GM21423 (cell line): Measurements from ENCODE around the gene IFNG.
"Not testable (repeated sequence)": the region's sequence is repeated elsewhere in the genome, so short reads cannot be mapped to it uniquely, and the experiment has no call there.

Experiments used
- ATAC-seq: cut with Tn5 transposase; IDR thresholded peaks from one replicate; pipeline ENCODE4 v1.9.1; 2021; ENCODE audit warnings: mild to moderate bottlenecking, moderate library complexity; ENCODE audit not compliant: unreplicated experiment

Gene IFNG

DNA sequence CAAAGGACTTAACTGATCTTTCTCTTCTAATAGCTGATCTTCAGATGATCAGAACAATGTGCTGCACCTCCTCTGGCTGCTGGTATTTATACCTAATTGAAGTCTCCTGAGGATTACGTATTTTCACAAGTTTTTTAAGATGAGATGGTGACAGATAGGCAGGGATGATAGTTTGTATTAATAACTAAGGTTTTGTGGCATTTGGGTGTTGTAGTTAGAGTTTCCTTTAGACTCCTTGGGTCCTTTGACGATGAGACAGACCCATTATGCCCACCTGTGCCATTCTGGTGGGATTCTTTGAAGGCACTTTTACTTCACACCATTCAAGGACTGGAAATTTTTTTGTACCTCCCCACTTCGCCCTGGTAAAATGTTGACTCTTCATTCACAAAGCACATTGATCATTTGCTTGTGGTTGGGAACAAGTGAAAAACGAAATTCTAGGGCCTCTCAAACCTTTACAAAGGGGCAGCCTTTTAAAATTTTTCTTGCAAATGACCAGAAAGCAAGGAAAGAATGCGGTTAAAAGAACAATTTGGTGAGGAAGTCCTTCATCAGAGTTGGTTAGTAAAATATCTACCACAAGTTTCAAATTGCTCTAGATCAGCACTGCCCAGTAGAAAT, at the start of gene IFNG:
Gene IFNG (minus strand): TSS at position 60 of the 624 bp plus-strand sequence. CDS start 125 bp downstream, outside the sequence.
- ATAC-seq: peak; percentile 47

DNA sequence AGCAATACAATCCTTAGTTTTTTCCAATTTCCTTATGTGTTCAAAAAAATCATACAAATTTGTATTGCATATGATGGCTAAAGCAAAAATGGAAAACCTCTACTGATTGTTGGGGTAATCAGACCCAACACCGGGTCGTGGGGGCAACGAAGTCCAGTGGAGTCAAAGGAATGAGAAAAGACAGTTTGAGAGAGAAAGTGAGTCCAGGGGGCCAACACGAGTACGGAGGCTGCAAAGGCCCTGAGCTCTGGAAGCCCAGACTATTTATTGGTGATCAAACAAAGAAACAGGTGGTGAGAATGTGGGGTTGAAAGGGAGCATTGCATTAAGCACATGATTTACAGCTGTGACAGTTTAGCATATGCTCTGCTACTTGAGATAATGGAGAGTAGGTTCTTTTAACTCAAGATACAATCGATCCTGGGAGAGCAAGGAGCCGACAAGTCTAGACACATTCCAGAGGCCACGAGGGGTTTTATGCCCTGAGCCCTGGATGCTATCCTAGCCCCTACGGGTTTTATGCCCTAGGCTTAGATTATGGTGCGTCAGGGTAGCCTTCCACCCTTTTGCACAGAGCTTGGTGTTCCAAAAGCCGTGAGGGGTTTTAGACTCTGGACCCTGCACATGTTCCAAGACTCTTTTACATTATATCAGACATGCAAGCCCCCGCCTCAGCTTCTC, 49.6 kb upstream of the IFNG start:
- not testable (repeated sequence) for ATAC-seq

DNA sequence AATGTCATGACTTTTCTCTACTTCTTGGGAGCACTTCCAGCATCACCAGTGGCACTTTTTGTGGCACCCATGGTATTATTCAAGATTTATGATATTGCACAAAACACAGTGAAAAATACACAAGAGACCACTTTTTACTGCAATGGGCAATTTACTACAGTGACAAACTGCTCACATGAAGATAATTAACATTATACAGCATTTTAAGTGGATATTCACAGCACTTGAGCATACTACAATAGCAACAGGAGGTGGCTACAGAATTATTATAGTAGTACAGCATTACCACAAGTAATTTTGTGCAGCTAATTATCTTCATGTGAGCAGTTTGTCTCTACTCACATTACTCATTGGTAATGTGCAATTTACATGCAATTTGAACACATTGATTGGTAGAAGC, 47.7 kb upstream of the IFNG start:
- ATAC-seq: no peak

DNA sequence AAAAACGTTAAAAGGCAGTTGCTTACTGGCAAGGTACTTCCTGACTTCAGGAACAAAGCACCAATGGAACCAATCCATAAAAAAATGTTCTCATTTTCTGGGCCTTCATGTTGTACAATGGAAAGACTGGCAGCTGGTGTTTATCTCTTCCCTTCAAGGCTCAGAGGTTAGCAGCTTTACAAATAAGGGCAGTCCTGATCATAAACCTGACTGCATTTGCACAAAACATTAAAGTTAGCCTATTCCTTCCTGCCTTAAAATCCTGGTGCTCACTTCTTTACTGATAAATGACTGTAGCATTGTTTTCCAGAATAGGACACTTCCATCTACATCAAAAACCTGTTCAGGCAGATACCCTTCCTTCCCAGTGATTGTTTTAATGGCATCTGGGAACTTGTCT, 46.9 kb upstream of the IFNG start:
- ATAC-seq: no peak

DNA sequence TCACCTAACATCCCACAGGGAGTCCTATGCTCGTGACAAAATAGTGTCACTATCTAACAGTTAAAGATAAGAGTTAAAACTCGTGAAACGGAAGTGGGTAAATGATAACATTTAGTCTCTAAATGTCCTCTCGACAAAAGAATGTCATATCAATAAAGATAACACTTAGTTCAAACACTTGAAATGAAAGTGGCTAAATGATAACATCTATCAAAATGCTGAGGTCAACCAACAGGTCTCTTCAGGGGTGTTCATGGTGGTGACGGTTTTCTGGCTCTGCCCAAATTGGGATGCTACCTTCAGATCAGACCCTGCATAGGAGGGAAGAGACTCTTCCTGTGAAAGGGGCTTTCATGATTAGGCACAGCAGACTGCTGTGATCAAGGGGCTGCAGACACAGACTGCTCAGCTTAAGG, 43.9 kb upstream of the IFNG start:
- no peak for ATAC-seq

- ATAC-seq: no peak
Observed at GRCh38 chr12:68200854-68201253, 41.3 kb upstream of the IFNG start.

- ATAC-seq: no peak
Observed at GRCh38 chr12:68199127-68199526, 39.6 kb upstream of the IFNG start.

- no peak for ATAC-seq
Observed at GRCh38 chr12:68198507-68199086, 39.1 kb upstream of the IFNG start.

- no peak for ATAC-seq
Observed at GRCh38 chr12:68190301-68190700, 30.8 kb upstream of the IFNG start.

GRCh38 chr12:68189821-68190242, 30.3 kb upstream of the IFNG start:
- no peak for ATAC-seq

DNA sequence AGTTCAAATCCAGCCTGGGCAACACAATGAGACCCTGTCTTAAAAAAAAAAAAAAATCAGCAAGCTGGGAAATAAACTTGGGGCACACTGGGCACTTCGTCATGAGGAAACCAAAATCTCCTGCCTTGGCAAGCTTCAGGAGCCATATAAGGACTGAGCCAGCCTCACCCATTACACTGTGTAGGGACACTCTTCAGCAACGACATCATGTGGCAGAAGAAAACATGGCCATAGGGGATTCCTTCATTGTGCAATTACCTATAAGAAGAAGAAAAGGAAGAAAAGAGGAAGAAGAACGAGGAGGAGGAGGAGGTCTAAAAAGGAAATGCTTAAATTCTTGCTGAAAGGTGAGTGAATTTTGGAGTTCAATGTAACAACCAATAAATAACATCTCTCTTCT, 26.1 kb upstream of the IFNG start:
- no peak for ATAC-seq

DNA sequence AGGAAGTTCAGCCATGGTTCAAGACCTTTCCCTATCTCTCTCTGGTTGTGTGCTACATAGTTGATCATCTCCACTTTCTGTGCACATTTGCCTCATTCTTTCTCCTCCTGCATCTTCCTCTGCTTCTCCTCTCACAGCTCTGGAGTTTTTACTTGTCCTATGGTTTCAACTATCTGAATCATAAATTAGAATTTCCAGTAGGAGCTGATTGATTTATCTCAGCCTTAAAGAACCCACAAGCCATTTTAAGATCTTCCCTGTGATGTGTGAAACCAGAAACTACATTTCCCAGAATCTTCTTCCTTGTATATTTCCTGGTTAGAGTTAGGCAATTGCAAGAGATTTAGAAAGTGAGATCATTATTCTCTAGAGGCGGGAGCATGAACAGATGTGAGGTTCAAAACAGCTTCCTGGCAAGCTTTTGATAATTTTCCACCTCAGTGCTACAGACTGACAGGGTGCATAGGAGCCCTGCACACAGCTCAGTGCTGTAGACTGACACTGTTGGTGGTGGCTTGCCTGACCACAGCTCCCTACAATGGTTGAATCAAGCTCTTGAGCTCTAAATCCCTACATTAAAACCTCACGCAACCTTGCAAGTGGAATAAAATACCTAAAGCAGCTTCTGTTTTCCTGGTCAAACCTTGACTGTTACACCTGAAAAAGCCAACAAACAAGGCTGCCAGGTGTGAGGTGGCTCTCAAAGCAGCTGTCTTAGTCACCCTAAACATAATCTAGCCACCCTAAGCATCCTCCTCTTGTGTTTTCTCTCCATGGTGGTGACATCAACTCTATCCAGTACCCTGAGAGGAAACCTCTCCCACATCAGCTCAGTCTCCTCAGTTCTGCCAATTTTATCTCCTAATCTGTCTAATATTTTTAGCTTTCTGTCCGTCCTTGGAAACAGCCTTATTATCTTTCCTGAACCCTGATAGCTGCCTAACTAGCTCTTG, 21.5 kb upstream of the IFNG start:
- peak; percentile 80 for ATAC-seq

DNA sequence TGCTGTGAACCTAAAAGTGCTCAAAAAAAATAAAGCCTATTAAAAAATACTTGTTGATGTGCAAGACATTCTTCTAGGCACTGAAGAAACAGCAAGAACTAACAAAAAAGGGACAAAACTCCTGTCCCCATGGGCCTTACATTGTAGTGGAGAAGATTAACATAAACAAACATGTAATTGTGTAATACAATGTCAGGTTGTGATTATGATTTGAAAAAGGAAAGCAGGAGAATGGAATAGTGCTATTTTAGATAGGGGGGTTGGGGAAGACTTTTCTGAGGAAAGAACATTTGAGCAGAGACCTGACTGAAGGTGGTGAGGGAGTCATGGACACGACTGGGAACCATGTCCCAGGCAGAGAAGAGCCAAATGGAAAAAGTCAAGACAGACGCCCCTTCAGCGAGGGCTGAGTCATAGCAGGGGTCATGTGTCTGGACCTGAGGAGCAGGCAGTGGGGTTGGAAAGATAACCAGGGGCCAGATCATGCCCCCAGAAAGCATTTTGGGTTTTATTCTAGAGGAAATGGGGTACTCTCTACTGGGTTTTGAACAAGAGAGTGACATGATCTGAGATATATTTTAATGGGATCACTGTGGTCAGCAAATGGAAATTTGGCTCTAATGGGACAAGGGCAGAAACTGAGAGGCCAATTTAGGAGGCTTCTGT, 19.4 kb upstream of the IFNG start:
- ATAC-seq: no peak

DNA sequence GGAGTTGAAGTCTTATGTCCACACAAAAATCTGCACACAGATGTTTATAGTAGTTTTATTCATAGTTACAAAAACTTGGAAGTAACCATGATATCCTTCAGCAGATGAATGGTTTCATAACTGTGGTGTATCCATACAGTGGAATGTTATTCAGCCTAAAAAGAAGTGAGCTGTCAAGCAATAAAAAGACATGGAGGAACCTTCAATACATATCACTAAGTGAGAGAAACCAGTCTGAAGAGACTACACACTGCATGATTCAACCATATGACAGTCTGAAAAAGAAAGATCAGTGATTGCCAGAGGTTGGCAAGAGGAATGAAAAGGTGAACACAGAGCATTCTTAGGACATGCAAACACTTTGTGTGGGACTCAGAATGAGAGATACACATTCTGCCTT, 18.6 kb upstream of the IFNG start:
- no peak for ATAC-seq

- ATAC-seq: no peak
Observed at GRCh38 chr12:68177562-68177961, 18.0 kb upstream of the IFNG start.

DNA sequence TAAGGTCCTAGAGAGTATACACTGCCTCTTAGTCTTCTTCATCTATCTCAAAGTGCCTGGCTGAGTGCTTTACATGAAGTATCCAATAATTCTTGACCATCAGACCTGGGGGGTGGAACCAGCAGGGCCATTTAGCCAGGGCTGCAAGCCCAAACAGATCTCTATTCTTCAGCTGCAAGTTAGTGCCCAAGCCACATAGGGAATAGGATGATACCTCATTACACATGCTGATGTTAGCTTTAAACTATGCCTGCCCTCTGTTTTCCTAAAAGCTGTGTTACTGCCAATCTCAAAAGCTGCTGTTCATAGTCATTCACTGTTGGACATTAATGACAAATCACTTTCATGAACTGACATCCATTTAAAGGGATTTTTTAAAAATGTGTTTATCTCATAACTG, 16.7 kb upstream of the IFNG start:
- no peak for ATAC-seq

GRCh38 chr12:68175557-68176061, 16.1 kb upstream of the IFNG start:
- ATAC-seq: peak; percentile 90

DNA sequence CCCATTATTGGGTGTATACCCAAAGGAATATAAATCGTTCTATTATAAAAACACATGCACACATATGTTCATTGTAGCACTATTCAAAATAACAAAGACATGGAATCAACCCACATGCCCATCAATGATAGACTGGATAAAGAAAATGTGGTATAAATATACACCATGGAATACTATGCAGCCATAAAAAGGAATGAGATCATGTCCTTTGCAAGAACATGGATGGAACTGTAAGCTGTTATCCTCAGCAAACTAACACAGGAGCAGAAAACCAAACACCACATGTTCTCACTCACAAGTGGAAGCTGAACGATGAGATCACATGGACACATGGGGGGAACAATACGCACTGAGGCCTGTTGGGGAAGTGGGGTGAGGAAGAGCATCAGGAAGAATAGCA, 15.2 kb upstream of the IFNG start:
- not testable (repeated sequence) for ATAC-seq

GRCh38 chr12:68173792-68174191, 14.3 kb upstream of the IFNG start:
- no peak for ATAC-seq

DNA sequence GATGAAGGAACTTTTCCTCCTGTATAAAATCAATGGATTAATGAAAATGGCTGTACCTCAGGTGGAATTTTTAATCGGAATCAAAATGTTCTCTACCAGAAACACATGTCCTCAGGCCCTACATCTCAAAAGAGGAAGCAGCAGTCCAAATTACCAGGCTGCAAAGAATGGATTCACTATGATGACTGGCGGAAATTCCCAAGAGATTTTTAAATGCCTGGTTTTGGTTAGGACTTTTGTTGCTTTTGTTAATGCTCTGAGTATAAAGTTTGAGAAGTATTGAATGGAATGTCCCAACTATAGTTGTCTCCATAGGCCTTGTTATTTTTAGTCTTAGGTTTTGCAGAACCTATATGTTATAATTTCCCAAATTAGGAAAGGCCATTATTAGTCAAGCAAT, 11.2 kb upstream of the IFNG start:
- ATAC-seq: no peak
